Peyer's patch (tissue), 4 donors: ENCODE measurements around the gene HBM. TPM values are rescaled to one million over a fixed set of nuclear protein-coding genes. Genes with fewer than 3 reads are reported as not detected.

Source experiments
- DNase-seq, 3 donors: peaks; one replicate each; pipeline ENCODE4 v3.0.0-alpha.2; 2017 to 2019
- H3K27ac ChIP-seq, 4 donors: fragments of 200-600 bp; sonication (generic); one replicate each; pipeline ENCODE4 v1.5.1; 2016 to 2019
- H3K27me3 ChIP-seq, 2 donors: fragments of 200-600 bp; sonication (generic); one replicate each; pipeline ENCODE4 v1.5.1; 2019
- H3K36me3 ChIP-seq, 3 donors: fragments of 200-600 bp; sonication (generic); one replicate each; pipeline ENCODE4 v1.5.1; 2016 to 2019
- H3K4me1 ChIP-seq, 4 donors: fragments of 200-600 bp; sonication (generic); one replicate each; pipeline ENCODE4 v1.5.1; 2016 to 2019
- H3K4me3 ChIP-seq, 4 donors: fragments of 200-600 bp; sonication (generic); 1 replicate in 3 of 4; 2 replicates in 1 of 4; pipeline ENCODE4 v1.5.1; 2016 to 2019; ENCODE audit warnings: mild to moderate bottlenecking in 1 of 4
- H3K9me3 ChIP-seq, 4 donors: fragments of 200-600 bp; sonication (generic); one replicate each; pipeline ENCODE4 v1.5.1; 2016 to 2019; ENCODE audit warnings: mild to moderate bottlenecking in 1 of 4
- CTCF ChIP-seq, 6 experiments: fragments of 450-650 bp in 4 of 6; fragments of 200-600 bp in 2 of 6; sonication (generic) in 1 of 6; IDR thresholded peaks; one replicate each; pipeline ENCODE4 v1.5.1; 2017 to 2019; ENCODE audit warnings: antibody characterized with exemption in 6 of 6, mild to moderate bottlenecking in 3 of 6, moderate library complexity in 1 of 6
- POLR2A ChIP-seq, 2 donors: fragments of 450-650 bp; IDR thresholded peaks; one replicate each; pipeline ENCODE4 v1.5.1; 2017; ENCODE audit warnings: antibody characterized with exemption in 2 of 2, mild to moderate bottlenecking in 2 of 2, moderate library complexity in 2 of 2
- total RNA-seq, 4 donors: library from RNA; depleted of rRNA; stranded (reverse); fragments of >200 nt; gene quantifications; one replicate each; pipeline ENCODE4 v1.1.0, GENCODE V29; 2016

Gene HBM
- total RNA-seq, 4 donors from 2014 or later = not detected

- peaks cover 7 to 17% (median 14%) of the 10 kb centered on the region in 4 donors for H3K4me1 ChIP-seq
- H3K9me3 ChIP-seq = no peaks in the 10 kb centered on the region
- DNase-seq = no peak
- H3K27ac ChIP-seq = no peak overlapping the region
- peaks cover 0 to 45% of the 10 kb centered on the region in 2 donors for H3K27me3 ChIP-seq
- TF ChIP-seq POLR2A (IDR thresholded peaks at IDR 0.05) = no peak
- TF ChIP-seq CTCF (IDR thresholded peaks at IDR 0.05) = no peak
- H3K4me3 ChIP-seq = no peak overlapping the region
- H3K36me3 ChIP-seq = no peaks in the 10 kb centered on the region
These were observed 11.6 kb downstream of the HBM start for GRCh38 chr16:177394-177822.

GRCh38 chr16:177981-178667 is 12.3 kb downstream of the HBM start:
- Histone ChIP-seq H3K9me3 (no peaks in the 10 kb centered on the region), H3K36me3 (no peaks in the 10 kb centered on the region), H3K27ac (no peak overlapping the region), H3K4me3 (no peak overlapping the region), H3K4me1 (peaks cover 7 to 17% (median 14%) of the 10 kb centered on the region in 4 donors), H3K27me3 (peaks cover 0 to 45% of the 10 kb centered on the region in 2 donors)
- no peak for TF ChIP-seq CTCF (IDR thresholded peaks at IDR 0.05)
- no peak for TF ChIP-seq POLR2A (IDR thresholded peaks at IDR 0.05)
- no peak for DNase-seq

- no peak overlapping the region for H3K4me3 ChIP-seq
- peaks cover 7 to 17% (median 14%) of the 10 kb centered on the region in 4 donors for H3K4me1 ChIP-seq
- TF ChIP-seq CTCF (IDR thresholded peaks at IDR 0.05) (no peak), POLR2A (IDR thresholded peaks at IDR 0.05) (no peak)
- H3K27ac ChIP-seq = no peak overlapping the region
- H3K9me3 ChIP-seq = no peaks in the 10 kb centered on the region
- H3K27me3 ChIP-seq = peaks cover 0 to 45% of the 10 kb centered on the region in 2 donors
- H3K36me3 ChIP-seq = no peaks in the 10 kb centered on the region
- DNase-seq = no peak
These were observed 12.9 kb downstream of the HBM start for GRCh38 chr16:178668-179015.

- Histone ChIP-seq H3K36me3 (no peaks in the 10 kb centered on the region), H3K27me3 (peaks cover 0 to 45% of the 10 kb centered on the region in 2 donors), H3K27ac (no peak overlapping the region), H3K4me1 (peaks cover 7 to 17% (median 14%) of the 10 kb centered on the region in 4 donors), H3K9me3 (no peaks in the 10 kb centered on the region), H3K4me3 (no peak overlapping the region)
- no peak for TF ChIP-seq POLR2A (IDR thresholded peaks at IDR 0.05)
- TF ChIP-seq CTCF (IDR thresholded peaks at IDR 0.05) = no peak
- DNase-seq = no peak
These were observed 13.7 kb downstream of the HBM start for GRCh38 chr16:179211-180092.

GRCh38 chr16:180101-180675 is 14.4 kb downstream of the HBM start, which contains the start of gene HBQ1:
Gene HBQ1, plus strand, starts transcription at chr16:180459. Its CDS starts 28 bp downstream, at chr16:180487.
- H3K36me3 ChIP-seq = no peaks in the 10 kb centered on the region
- peak within 1 kb of the TSS in 1 of 4 donors; percentile 17 for H3K27ac ChIP-seq
- peak in 2 of 6 experiments; percentile 15 to 28 for TF ChIP-seq CTCF (IDR thresholded peaks at IDR 0.05)
- no peak for TF ChIP-seq POLR2A (IDR thresholded peaks at IDR 0.05)
- DNase-seq = no peak
- peaks cover 0 to 42% of the 10 kb centered on the region in 2 donors for H3K27me3 ChIP-seq
- H3K4me1 ChIP-seq = peaks cover 7 to 17% (median 14%) of the 10 kb centered on the region in 4 donors
- no peaks in the 10 kb centered on the region for H3K9me3 ChIP-seq
- H3K4me3 ChIP-seq = peak within 1 kb of the TSS; percentile 20 to 39 (median 38)
